ENCODE results near the gene CLK3. TPM values are rescaled to one million over a fixed set of nuclear protein-coding genes. Genes with fewer than 3 reads are reported as not detected.

Gene CLK3
- total RNA-seq, 2 experiments from 2014 or later, result 86.5 to 109 TPM

GRCh38 chr15:74609938-74610301 is 5.7 kb upstream of the CLK3 start:
- H3K9me3 ChIP-seq (ENCODE audit: low read length), result no peaks in the 10 kb centered on the region
- no peaks in the 10 kb centered on the region for H3K9me2 ChIP-seq (ENCODE audit: insufficient read depth, low read length)
- ChIA-PET CTCF (ENCODE audit: unreplicated experiment) (no interaction called here), POLR2A (no interaction called here)
- no peak overlapping the region for H2AFZ ChIP-seq (ENCODE audit: low read length)
- no peak for TF ChIP-seq EZH2phosphoT487 (IDR thresholded peaks at IDR 0.05; ENCODE audit: borderline replicate concordance, low read depth, low read length)
- TF ChIP-seq, protein P1, sequence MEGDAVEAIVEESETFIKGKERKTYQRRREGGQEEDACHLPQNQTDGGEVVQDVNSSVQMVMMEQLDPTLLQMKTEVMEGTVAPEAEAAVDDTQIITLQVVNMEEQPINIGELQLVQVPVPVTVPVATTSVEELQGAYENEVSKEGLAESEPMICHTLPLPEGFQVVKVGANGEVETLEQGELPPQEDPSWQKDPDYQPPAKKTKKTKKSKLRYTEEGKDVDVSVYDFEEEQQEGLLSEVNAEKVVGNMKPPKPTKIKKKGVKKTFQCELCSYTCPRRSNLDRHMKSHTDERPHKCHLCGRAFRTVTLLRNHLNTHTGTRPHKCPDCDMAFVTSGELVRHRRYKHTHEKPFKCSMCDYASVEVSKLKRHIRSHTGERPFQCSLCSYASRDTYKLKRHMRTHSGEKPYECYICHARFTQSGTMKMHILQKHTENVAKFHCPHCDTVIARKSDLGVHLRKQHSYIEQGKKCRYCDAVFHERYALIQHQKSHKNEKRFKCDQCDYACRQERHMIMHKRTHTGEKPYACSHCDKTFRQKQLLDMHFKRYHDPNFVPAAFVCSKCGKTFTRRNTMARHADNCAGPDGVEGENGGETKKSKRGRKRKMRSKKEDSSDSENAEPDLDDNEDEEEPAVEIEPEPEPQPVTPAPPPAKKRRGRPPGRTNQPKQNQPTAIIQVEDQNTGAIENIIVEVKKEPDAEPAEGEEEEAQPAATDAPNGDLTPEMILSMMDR (conservative IDR thresholded peaks at IDR 0.05; ENCODE audit: low read length), result no peak
- no peaks in the 10 kb centered on the region for H4K20me1 ChIP-seq (ENCODE audit: insufficient read depth, low read length)
- no peak overlapping the region for H3K4me3 ChIP-seq (ENCODE audit: low read depth, low read length, poor library complexity, severe bottlenecking)
- no peak overlapping the region for H3K4me2 ChIP-seq (ENCODE audit: low read length)
- DNase-seq (ENCODE audit: low spot score), result no peak
- no peaks in the 10 kb centered on the region for H3K36me3 ChIP-seq (ENCODE audit: insufficient read depth, low read length)
- intact Hi-C loops (cut with micrococcal nuclease; ENCODE audit: unreplicated experiment), result no loop called here
- no peak overlapping the region for H3K27ac ChIP-seq (ENCODE audit: low read depth, low read length, poor library complexity, severe bottlenecking)
- no TSS peak for BruUV-seq (replicated peaks)
- H3K4me1 ChIP-seq (ENCODE audit: insufficient read depth, low read length, poor library complexity, severe bottlenecking), result peaks cover 10% of the 10 kb centered on the region
- no peaks in the 10 kb centered on the region for H3K79me2 ChIP-seq (ENCODE audit: insufficient read depth, low read depth, low read length)

DNA sequence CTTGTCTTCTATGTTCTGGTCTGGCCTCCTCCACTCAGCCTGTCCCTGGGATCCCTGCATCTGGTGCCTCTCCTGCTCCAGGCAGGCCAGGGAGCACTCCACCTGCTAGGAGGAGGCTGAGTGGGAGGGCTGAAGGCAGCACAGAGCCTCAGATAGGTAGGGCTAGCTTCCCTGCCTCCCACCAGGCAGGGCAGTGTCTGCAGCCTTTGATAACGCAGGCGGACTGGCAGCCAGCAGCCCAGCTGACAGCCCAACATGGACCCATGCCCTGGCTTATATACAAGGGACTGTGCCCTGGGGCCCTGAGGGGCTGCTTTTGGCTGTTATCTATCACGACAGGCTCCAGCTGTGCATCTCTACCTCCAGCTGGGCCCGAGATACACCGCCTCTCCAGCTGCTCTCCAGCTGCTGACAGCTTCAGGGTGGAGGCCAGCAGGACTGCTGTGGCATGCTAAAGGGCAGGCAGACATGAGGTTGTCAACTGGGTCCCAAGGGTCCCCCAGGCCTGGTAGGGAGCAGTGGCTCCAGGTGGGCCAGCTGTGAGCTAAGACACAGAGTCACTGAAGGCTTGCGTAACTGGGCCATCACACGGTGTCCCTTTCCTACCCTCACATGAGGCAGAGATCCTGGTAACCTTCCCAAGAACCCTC is 5.2 kb upstream of the CLK3 start:
- Histone ChIP-seq H3K36me3 (ENCODE audit: insufficient read depth, low read length) (no peaks in the 10 kb centered on the region), H3K4me1 (ENCODE audit: insufficient read depth, low read length, poor library complexity, severe bottlenecking) (peaks cover 10% of the 10 kb centered on the region), H2AFZ (ENCODE audit: low read length) (no peak overlapping the region), H4K20me1 (ENCODE audit: insufficient read depth, low read length) (no peaks in the 10 kb centered on the region), H3K9me3 (ENCODE audit: low read length) (no peaks in the 10 kb centered on the region), H3K4me3 (ENCODE audit: low read depth, low read length, poor library complexity, severe bottlenecking) (no peak overlapping the region), H3K4me2 (ENCODE audit: low read length) (no peak overlapping the region), H3K9me2 (ENCODE audit: insufficient read depth, low read length) (no peaks in the 10 kb centered on the region), H3K79me2 (ENCODE audit: insufficient read depth, low read depth, low read length) (no peaks in the 10 kb centered on the region), H3K27ac (ENCODE audit: low read depth, low read length, poor library complexity, severe bottlenecking) (no peak overlapping the region)
- TF ChIP-seq, protein P1 (conservative IDR thresholded peaks at IDR 0.05; ENCODE audit: low read length), result no peak
- TF ChIP-seq EZH2phosphoT487 (IDR thresholded peaks at IDR 0.05; ENCODE audit: borderline replicate concordance, low read depth, low read length), result no peak
- no peak for DNase-seq (ENCODE audit: low spot score)
- no TSS peak for BruUV-seq (replicated peaks)
- intact Hi-C loops (cut with micrococcal nuclease; ENCODE audit: unreplicated experiment), result no loop called here
- ChIA-PET CTCF (ENCODE audit: unreplicated experiment) (no interaction called here), POLR2A (no interaction called here)

- Histone ChIP-seq H3K79me2 (ENCODE audit: insufficient read depth, low read depth, low read length) (peaks cover 7% of the 10 kb centered on the region), H3K4me3 (ENCODE audit: low read depth, low read length, poor library complexity, severe bottlenecking) (no peak overlapping the region), H3K27ac (ENCODE audit: low read depth, low read length, poor library complexity, severe bottlenecking) (no peak overlapping the region), H3K4me1 (ENCODE audit: insufficient read depth, low read length, poor library complexity, severe bottlenecking) (peaks cover 7% of the 10 kb centered on the region), H3K4me2 (ENCODE audit: low read length) (no peak overlapping the region), H2AFZ (ENCODE audit: low read length) (no peak overlapping the region), H3K36me3 (ENCODE audit: insufficient read depth, low read length) (no peaks in the 10 kb centered on the region), H3K9me3 (ENCODE audit: low read length) (no peaks in the 10 kb centered on the region), H3K9me2 (ENCODE audit: insufficient read depth, low read length) (no peaks in the 10 kb centered on the region), H4K20me1 (ENCODE audit: insufficient read depth, low read length) (no peaks in the 10 kb centered on the region)
- intact Hi-C loops (cut with micrococcal nuclease; ENCODE audit: unreplicated experiment), result no loop called here
- BruUV-seq (replicated peaks), result no TSS peak
- ChIA-PET POLR2A (no interaction called here), CTCF (ENCODE audit: unreplicated experiment) (no interaction called here)
- no peak for DNase-seq (ENCODE audit: low spot score)
- TF ChIP-seq, protein P1 (conservative IDR thresholded peaks at IDR 0.05; ENCODE audit: low read length), result no peak
- TF ChIP-seq EZH2phosphoT487 (IDR thresholded peaks at IDR 0.05; ENCODE audit: borderline replicate concordance, low read depth, low read length), result no peak
Observed at GRCh38 chr15:74611341-74611740, 4.3 kb upstream of the CLK3 start.

Measured in OCI-LY7 (cell line).